ENCODE results near the gene ADAMTS2. TPM values are rescaled to one million over a fixed set of nuclear protein-coding genes. Genes with fewer than 3 reads are reported as not detected.

The ADAMTS2 gene
- total and polyA plus RNA-seq, 10 donors = 4.0 to 101 (median 47.5) TPM

DNA sequence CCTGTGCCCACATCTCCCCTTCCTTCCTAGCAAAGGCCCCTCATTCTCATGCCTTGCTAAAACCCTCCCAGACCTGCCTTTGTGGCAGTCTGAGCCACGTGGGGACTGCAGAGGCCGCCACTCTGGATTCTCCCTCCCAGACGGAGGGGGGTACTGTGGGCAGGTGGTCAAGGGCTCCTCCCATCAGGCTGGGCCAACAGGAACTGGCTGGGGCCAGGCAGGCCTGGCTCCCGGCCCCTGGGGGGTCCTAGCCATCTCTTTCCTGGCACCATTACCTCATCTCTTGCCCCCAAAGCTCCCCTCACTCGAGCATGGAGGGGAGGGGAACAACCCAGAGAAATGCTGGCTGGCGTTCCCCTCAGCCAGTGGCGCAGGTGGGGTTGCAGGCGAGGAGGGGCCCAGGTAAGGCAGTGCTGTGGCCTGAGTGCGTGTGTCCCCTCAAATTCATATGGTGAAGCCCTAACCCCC is 196.5 kb downstream of the ADAMTS2 start:
- no peaks in the 10 kb centered on the region for H3K9me3 ChIP-seq
- TF ChIP-seq POLR2AphosphoS5 (IDR thresholded peaks at IDR 0.05) (no peak), POLR2A (IDR thresholded peaks at IDR 0.05) (no peak)
- TF ChIP-seq, protein P1, sequence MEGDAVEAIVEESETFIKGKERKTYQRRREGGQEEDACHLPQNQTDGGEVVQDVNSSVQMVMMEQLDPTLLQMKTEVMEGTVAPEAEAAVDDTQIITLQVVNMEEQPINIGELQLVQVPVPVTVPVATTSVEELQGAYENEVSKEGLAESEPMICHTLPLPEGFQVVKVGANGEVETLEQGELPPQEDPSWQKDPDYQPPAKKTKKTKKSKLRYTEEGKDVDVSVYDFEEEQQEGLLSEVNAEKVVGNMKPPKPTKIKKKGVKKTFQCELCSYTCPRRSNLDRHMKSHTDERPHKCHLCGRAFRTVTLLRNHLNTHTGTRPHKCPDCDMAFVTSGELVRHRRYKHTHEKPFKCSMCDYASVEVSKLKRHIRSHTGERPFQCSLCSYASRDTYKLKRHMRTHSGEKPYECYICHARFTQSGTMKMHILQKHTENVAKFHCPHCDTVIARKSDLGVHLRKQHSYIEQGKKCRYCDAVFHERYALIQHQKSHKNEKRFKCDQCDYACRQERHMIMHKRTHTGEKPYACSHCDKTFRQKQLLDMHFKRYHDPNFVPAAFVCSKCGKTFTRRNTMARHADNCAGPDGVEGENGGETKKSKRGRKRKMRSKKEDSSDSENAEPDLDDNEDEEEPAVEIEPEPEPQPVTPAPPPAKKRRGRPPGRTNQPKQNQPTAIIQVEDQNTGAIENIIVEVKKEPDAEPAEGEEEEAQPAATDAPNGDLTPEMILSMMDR (IDR thresholded peaks at IDR 0.05 in 8 of 11, conservative IDR thresholded peaks at IDR 0.05 in 3 of 11) = no peak
- H3K27me3 ChIP-seq (replicated peaks in 1 of 7) = no peaks in the 10 kb centered on the region
- peaks cover 0 to 6% (median 0%) of the 10 kb centered on the region in 6 donors for H3K4me1 ChIP-seq
- peak; percentile 38 for DNase-seq
- H3K27ac ChIP-seq = no peak overlapping the region
- intact Hi-C loops (cut with DNase I; ENCODE audit: low total_unique reads) = no loop called here
- WGBS, 5 donors = 56 to 78% (median 78%) methylated on average over 4 to 9 of the region's 9 CpGs
- H3K36me3 ChIP-seq = peaks cover 0 to 58% (median 0%) of the 10 kb centered on the region in 6 donors
- H3K4me3 ChIP-seq = no peak overlapping the region

DNA sequence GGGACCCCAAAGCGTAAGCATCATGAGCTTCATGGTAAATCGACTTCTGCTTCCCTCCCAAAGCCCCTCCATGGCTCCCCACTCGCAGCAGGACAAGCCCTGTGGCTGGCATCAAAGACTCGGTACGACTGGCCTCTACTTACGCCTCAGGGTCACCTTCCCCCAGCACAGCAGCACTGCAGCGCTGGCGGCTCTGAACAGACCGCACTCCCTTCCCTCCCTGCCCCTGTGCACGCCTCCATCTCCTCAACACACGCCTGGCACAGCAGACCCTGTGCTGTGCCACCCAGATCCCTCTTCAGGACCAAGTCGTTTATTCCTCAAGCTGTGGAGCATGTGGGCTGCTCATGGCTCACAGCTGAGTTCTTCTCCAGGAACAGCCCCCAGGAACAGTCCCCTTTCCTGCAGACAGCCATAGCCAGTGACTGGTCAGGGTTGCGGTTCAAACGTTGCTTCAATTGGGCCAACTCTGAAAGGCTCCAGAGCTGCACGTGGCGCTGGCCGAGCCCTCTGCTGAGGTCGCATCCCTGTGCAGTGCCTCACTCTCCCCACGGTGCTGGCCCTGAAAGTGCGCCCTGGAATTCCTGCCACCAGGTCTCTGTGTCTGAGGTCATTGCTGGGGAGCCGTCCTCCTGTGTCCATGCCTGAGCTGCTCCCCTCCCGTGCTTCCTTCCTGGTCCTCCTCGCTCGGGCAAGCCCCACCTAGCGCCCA is 197.1 kb downstream of the ADAMTS2 start:
- peak; percentile 64 for DNase-seq

DNA sequence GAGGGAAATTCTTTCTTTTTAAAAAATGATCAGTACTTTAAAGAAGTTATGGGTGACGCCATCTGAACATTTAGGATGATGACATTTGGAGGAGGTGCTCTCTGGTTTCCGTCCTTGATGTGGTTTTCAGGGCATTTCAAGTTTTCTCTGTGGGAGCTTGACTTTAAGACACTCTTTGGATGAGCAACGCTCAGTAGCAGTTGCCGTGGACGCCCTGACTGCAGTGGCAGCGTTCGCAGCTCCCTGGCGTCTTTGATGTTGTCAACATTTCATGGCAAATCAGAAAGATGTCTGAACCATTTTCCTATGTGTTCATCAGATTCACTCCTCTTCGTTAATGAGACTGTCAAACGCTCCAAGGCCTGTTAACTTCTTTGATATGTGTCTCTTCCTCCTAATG is 199.0 kb downstream of the ADAMTS2 start:
- DNase-seq = peak; percentile 50
- intact Hi-C loops (cut with DNase I; ENCODE audit: low total_unique reads) = no loop called here
- TF ChIP-seq POLR2A (IDR thresholded peaks at IDR 0.05) = no peak
- TF ChIP-seq POLR2AphosphoS5 (IDR thresholded peaks at IDR 0.05) = no peak
- TF ChIP-seq, protein P1 (IDR thresholded peaks at IDR 0.05 in 8 of 11, conservative IDR thresholded peaks at IDR 0.05 in 3 of 11) = no peak
- H3K4me1 ChIP-seq = peaks cover 0 to 12% (median 0%) of the 10 kb centered on the region in 6 donors
- 82 to 88% (median 86%) methylated on average over 10 of the region's 10 CpGs for WGBS, 5 donors
- H3K9me3 ChIP-seq = no peaks in the 10 kb centered on the region
- peaks cover 0 to 33% (median 0%) of the 10 kb centered on the region in 6 donors for H3K36me3 ChIP-seq
- H3K27ac ChIP-seq = no peak overlapping the region
- H3K4me3 ChIP-seq = no peak overlapping the region
- no peaks in the 10 kb centered on the region for H3K27me3 ChIP-seq (replicated peaks in 1 of 7)

More for the DNA sequence above, 197.1 kb downstream of the ADAMTS2 start:
- Histone ChIP-seq H3K4me3 (no peak overlapping the region), H3K27me3 (replicated peaks in 1 of 7) (no peaks in the 10 kb centered on the region), H3K9me3 (no peaks in the 10 kb centered on the region), H3K4me1 (peaks cover 0 to 7% (median 2%) of the 10 kb centered on the region in 6 donors), H3K36me3 (peaks cover 0 to 52% (median 0%) of the 10 kb centered on the region in 6 donors), H3K27ac (no peak overlapping the region)
- WGBS, 5 donors = 85 to 88% (median 87%) methylated on average over 25 of the region's 25 CpGs
- TF ChIP-seq, protein P1 (IDR thresholded peaks at IDR 0.05 in 8 of 11, conservative IDR thresholded peaks at IDR 0.05 in 3 of 11) = no peak
- TF ChIP-seq POLR2AphosphoS5 (IDR thresholded peaks at IDR 0.05) = peak in 1 of 3 donors; percentile 26
- intact Hi-C loops (cut with DNase I; ENCODE audit: low total_unique reads) = no loop called here

DNA sequence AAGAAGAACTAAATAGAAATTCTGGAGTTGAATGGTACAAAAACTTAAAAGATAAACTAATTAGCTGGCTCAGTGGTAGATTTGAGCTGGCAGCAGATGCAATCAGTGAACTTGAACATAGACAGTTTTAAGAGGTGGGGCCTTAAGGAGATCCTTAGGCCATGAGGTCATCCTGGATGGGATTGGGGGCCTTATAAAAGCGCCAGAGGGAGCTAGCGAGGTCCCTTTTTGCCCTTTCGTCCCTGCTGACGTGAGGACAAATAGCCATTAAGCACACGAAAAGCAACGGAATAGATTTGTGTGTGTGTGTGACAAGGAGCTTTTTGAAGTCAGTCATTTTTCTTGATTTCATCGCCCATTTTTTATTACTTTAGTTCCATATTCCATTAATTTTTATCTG is 201.8 kb downstream of the ADAMTS2 start:
- no peak for DNase-seq
- intact Hi-C loops (cut with DNase I; ENCODE audit: low total_unique reads) = no loop called here
- Histone ChIP-seq H3K36me3 (peaks cover 0 to 21% (median 0%) of the 10 kb centered on the region in 6 donors), H3K27ac (no peak overlapping the region), H3K4me3 (no peak overlapping the region), H3K4me1 (peaks cover 0 to 12% (median 0%) of the 10 kb centered on the region in 6 donors), H3K9me3 (no peaks in the 10 kb centered on the region), H3K27me3 (replicated peaks in 1 of 7) (no peaks in the 10 kb centered on the region)
- WGBS, 5 donors = 59 to 80% (median 73%) methylated on average over 7 of the region's 7 CpGs
- TF ChIP-seq POLR2A (IDR thresholded peaks at IDR 0.05) = no peak
- TF ChIP-seq, protein P1 (IDR thresholded peaks at IDR 0.05 in 8 of 11, conservative IDR thresholded peaks at IDR 0.05 in 3 of 11) = peak in 2 of 11 experiments; percentile 20 to 21
